Ammon's horn (tissue), 1 donor: ENCODE results near the gene FANCG.

ENCODE experiments used
- DNase-seq: peaks from one replicate; pipeline ENCODE4 v3.0.0-alpha.2; 2016; ENCODE audit warnings: low spot score

The FANCG gene

GRCh38 chr9:35079426-35080341 is at the start of gene FANCG:
FANCG (minus strand) TSS chr9:35079942; CDS start chr9:35079524, 418 bp downstream.
- peak; percentile 94 for DNase-seq

GRCh38 chr9:35116898-35117551 is 37.3 kb upstream of the FANCG start:
- peak; percentile 98 for DNase-seq

GRCh38 chr9:35116539-35116897 is 36.8 kb upstream of the FANCG start:
- DNase-seq, result no peak

GRCh38 chr9:35115680-35116538 is 36.2 kb upstream of the FANCG start, which contains the start of gene ATOSB:
ATOSB (minus strand) TSS chr9:35115862; CDS start chr9:35108274, 7,588 bp downstream.
- DNase-seq, result peak; percentile 91

GRCh38 chr9:35114840-35115628 is 35.3 kb upstream of the FANCG start:
- peak; percentile 67 for DNase-seq

- peak; percentile 88 for DNase-seq
Observed at GRCh38 chr9:35114113-35114839, 34.5 kb upstream of the FANCG start.

GRCh38 chr9:35112257-35113020 is 32.7 kb upstream of the FANCG start:
- no peak for DNase-seq

- peak; percentile 100 for DNase-seq
Observed at GRCh38 chr9:35111001-35111933, 31.5 kb upstream of the FANCG start.

- DNase-seq, result peak; percentile 81
Observed at GRCh38 chr9:35110327-35110761, 30.6 kb upstream of the FANCG start.

- no peak for DNase-seq
Observed at GRCh38 chr9:35108946-35109575, 29.3 kb upstream of the FANCG start.

GRCh38 chr9:35108461-35108860 is 28.7 kb upstream of the FANCG start:
- DNase-seq, result no peak

GRCh38 chr9:35107297-35108290 is 27.9 kb upstream of the FANCG start:
- DNase-seq, result no peak

- no peak for DNase-seq
Observed at GRCh38 chr9:35106343-35106730, 26.6 kb upstream of the FANCG start.

GRCh38 chr9:35105571-35106342 is 26.0 kb upstream of the FANCG start:
- DNase-seq, result no peak

GRCh38 chr9:35105126-35105525 is 25.4 kb upstream of the FANCG start:
- no peak for DNase-seq

GRCh38 chr9:35104586-35104985 is 24.8 kb upstream of the FANCG start:
- DNase-seq, result no peak
